Neutrophil (primary cell): ENCODE results near the gene RNF141.

ENCODE experiments used
- H3K27ac ChIP-seq: fragments of 200-600 bp; sonication (generic); 2 replicates; pipeline ENCODE4 v1.5.1; 2016; ENCODE audit warnings: mild to moderate bottlenecking, moderate library complexity
- H3K27me3 ChIP-seq: fragments of 200-600 bp; sonication (generic); 2 replicates; pipeline ENCODE4 v1.6.0; 2016; ENCODE audit warnings: mild to moderate bottlenecking
- H3K36me3 ChIP-seq: fragments of 200-600 bp; sonication (generic); 2 replicates; pipeline ENCODE4 v1.5.1; 2017
- H3K4me1 ChIP-seq, 2 experiments: fragments of 200-600 bp in 1 of 2; sonication (generic) in 1 of 2; 1 replicate in 1 of 2; 2 replicates in 1 of 2; pipeline versions ENCODE4 v1.5.1 to v1.6.1; 2013 to 2016; ENCODE audit warnings: low read depth in 1 of 2, low read length in 1 of 2, mild to moderate bottlenecking in 1 of 2, moderate library complexity in 1 of 2; ENCODE audit not compliant: control insufficient read depth in 1 of 2, insufficient read depth in 1 of 2
- H3K4me3 ChIP-seq, 2 experiments: fragments of 200-600 bp in 1 of 2; sonication (generic) in 1 of 2; 1 replicate in 1 of 2; 2 replicates in 1 of 2; pipeline ENCODE4 v1.5.1; 2013 to 2016; ENCODE audit warnings: low read depth in 1 of 2, low read length in 1 of 2, mild to moderate bottlenecking in 1 of 2, moderate library complexity in 1 of 2
- H3K9me3 ChIP-seq: fragments of 200-600 bp; sonication (generic); 2 replicates; pipeline ENCODE4 v1.5.1; 2016
- TF ChIP-seq, protein P1 (sequence below): fragments of 200-600 bp; sonication (generic); IDR thresholded peaks from 2 replicates; pipeline ENCODE4 v1.5.1; 2016; ENCODE audit warnings: antibody characterized with exemption

The RNF141 gene

DNA sequence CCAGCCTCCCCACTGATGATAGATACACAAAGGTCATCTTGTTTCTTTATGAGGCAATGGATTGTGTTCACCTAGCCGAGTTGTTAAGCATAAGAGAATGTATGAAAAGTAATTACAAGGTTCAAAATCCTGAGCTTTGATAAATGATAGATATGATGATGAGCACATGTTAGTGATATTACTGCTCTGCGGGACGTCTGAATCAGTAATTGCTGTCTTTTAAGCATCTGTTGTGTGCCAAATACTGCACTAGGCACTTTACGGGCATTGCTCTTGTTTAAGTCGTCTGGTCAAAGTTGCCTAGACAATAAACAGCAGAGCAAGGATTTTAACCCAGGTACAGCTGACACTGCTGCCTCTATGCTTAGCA lies 559 bp upstream of the RNF141 start:
- Histone ChIP-seq H3K27ac (peak overlapping the region; percentile 94), H3K27me3 (no peaks in the 10 kb centered on the region), H3K4me1 (peaks cover 43 to 56% of the 10 kb centered on the region in 2 experiments), H3K9me3 (no peaks in the 10 kb centered on the region), H3K36me3 (no peaks in the 10 kb centered on the region), H3K4me3 (peak overlapping the region; percentile 81 to 85)
- TF ChIP-seq, protein P1, sequence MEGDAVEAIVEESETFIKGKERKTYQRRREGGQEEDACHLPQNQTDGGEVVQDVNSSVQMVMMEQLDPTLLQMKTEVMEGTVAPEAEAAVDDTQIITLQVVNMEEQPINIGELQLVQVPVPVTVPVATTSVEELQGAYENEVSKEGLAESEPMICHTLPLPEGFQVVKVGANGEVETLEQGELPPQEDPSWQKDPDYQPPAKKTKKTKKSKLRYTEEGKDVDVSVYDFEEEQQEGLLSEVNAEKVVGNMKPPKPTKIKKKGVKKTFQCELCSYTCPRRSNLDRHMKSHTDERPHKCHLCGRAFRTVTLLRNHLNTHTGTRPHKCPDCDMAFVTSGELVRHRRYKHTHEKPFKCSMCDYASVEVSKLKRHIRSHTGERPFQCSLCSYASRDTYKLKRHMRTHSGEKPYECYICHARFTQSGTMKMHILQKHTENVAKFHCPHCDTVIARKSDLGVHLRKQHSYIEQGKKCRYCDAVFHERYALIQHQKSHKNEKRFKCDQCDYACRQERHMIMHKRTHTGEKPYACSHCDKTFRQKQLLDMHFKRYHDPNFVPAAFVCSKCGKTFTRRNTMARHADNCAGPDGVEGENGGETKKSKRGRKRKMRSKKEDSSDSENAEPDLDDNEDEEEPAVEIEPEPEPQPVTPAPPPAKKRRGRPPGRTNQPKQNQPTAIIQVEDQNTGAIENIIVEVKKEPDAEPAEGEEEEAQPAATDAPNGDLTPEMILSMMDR: no peak

DNA sequence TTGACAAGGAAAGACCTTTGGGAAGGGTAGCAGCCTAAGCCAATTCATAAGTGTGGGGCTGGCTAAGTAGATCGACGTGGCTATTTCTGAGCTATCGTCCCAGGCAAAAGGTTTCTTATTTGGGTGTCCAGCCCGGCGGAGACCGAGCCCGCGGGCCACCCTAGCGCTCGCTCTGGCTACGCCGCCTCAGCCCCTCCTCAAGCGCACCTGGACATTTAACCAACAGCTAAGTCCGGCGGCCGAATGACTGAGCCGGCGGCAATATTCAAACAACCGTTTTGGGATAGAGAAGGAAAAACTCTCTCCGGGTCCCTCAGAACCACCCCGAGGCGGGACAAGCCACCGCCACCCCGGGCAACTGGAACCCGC lies 457 bp downstream of the RNF141 start:
- H3K27me3 ChIP-seq: no peaks in the 10 kb centered on the region
- no peaks in the 10 kb centered on the region for H3K9me3 ChIP-seq
- no peaks in the 10 kb centered on the region for H3K36me3 ChIP-seq
- H3K4me1 ChIP-seq: peaks cover 49 to 60% of the 10 kb centered on the region in 2 experiments
- peak overlapping the region; percentile 81 to 85 for H3K4me3 ChIP-seq
- TF ChIP-seq, protein P1: no peak
- peak overlapping the region; percentile 94 for H3K27ac ChIP-seq

DNA sequence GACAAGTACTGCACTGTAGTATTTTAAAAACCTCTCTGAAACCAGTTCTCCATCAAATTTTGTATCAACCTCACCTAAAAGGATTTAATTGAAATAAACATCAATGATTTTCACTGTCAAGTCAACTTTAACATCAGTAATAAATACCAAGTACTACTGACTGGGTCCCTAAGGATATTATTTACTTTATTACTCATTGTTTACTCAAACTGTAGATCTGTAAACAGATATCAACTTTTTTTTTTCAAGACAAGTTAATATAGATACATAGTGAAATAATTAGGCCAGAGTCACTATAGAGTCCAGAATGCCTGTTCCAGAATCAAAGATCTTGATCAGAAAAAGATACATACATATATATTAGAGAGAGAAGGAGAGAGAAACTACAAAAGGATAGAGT lies 1.6 kb downstream of the RNF141 start:
- Histone ChIP-seq H3K36me3 (no peaks in the 10 kb centered on the region), H3K4me1 (peaks cover 47 to 55% of the 10 kb centered on the region in 2 experiments), H3K27ac (no peak overlapping the region), H3K27me3 (no peaks in the 10 kb centered on the region), H3K4me3 (peak overlapping the region in 1 of 2 experiments; percentile 85), H3K9me3 (no peaks in the 10 kb centered on the region)
- TF ChIP-seq, protein P1: no peak

DNA sequence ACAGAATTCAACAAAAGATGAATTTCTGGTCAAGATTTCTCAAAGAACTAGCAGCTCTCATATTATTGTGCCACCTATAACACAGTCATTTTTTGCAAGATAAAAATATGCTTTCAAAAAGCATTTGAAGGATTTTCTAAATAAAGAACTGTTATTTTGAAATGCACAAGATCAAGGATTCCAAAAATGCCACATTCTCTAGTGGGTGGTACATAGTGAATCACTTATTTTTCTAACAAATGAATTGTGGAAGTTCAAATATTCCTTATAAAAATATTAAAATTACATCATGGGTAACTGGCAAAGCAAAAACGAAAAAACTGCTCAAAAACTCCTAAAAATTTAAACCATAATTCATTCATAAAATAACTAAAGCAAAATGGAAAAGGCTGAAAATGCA lies 2.1 kb downstream of the RNF141 start:
- H3K27me3 ChIP-seq: no peaks in the 10 kb centered on the region
- H3K36me3 ChIP-seq: no peaks in the 10 kb centered on the region
- no peak overlapping the region for H3K4me3 ChIP-seq
- no peaks in the 10 kb centered on the region for H3K9me3 ChIP-seq
- no peak overlapping the region for H3K27ac ChIP-seq
- TF ChIP-seq, protein P1: no peak
- H3K4me1 ChIP-seq: peaks cover 51 to 57% of the 10 kb centered on the region in 2 experiments

DNA sequence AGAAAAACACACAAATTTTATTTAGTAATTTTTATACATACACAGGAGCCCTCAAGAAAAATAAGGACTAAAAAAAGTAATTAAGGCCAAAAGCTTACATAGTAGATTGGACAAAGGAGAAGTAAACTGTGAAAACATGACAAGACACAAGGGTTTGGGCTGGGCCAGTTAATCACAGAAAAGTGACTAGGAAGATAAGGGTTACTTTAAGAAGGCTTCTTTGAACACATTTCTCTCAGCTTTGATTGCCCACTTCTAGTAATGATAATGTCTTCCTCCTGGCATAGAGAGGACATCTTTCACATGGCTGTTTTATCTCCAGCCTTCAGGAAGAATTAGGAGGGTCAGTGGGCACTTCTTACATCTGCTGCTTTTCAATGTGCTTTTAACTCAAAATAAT lies 3.4 kb downstream of the RNF141 start:
- Histone ChIP-seq H3K4me3 (no peak overlapping the region), H3K9me3 (no peaks in the 10 kb centered on the region), H3K27me3 (no peaks in the 10 kb centered on the region), H3K36me3 (peaks cover 3% of the 10 kb centered on the region), H3K4me1 (peaks cover 57 to 62% of the 10 kb centered on the region in 2 experiments), H3K27ac (no peak overlapping the region)
- TF ChIP-seq, protein P1: no peak

DNA sequence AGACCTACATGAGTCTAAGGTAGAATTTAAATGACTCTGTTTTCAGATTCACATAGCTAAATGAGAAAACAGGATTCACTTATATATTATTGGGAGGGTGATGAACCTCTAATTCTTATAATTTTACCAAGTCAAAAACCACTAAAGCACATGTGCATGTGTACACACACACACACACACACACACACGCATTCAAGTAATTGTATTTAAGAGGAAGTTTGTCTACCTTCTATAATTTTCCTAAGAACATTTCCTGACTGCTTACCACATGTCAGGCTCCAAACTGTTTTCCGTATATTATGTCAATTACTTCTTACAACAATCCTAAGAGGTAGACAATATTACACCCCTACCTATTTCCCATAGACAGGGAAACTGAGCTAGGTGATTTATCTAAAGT lies 6.7 kb downstream of the RNF141 start:
- Histone ChIP-seq H3K36me3 (peaks cover 34% of the 10 kb centered on the region), H3K4me1 (peaks cover 38 to 41% of the 10 kb centered on the region in 2 experiments), H3K4me3 (no peak overlapping the region), H3K27me3 (no peaks in the 10 kb centered on the region), H3K27ac (peak overlapping the region; percentile 59), H3K9me3 (no peaks in the 10 kb centered on the region)
- TF ChIP-seq, protein P1: no peak
